Common myeloid progenitor, CD34-positive (primary cell): ENCODE measurements around the gene BLVRA.

ENCODE experiments used
- CTCF ChIA-PET: fragments of 350-600 bp; sonication (Branson Sonifier 250); formaldehyde crosslinking; loops from one replicate; lab custom pipeline; 2021; ENCODE audit warnings: antibody characterized with exemption; lab: Charles Lee
- POLR2A ChIA-PET: fragments of 350-600 bp; sonication (Branson Sonifier 250); formaldehyde crosslinking; loops from one replicate; lab custom pipeline; 2021; ENCODE audit warnings: antibody characterized with exemption; lab: Charles Lee
- DNase-seq, 3 donors: peaks; one replicate each; pipeline versions ENCODE4 v3.0.0 to v3.0.0-alpha.2; 2013
- H3K27ac ChIP-seq, 2 experiments: 1 replicate in 1 of 2; 2 replicates in 1 of 2; pipeline ENCODE4 v1.7.0; 2013; ENCODE audit warnings: inconsistent platforms in 2 of 2, low read length in 2 of 2, mild to moderate bottlenecking in 2 of 2, low read depth in 1 of 2, moderate library complexity in 1 of 2; ENCODE audit not compliant: severe bottlenecking in 2 of 2, insufficient read depth in 1 of 2, poor library complexity in 1 of 2
- H3K27me3 ChIP-seq, 5 experiments: replicated peaks in 2 of 5; 1 replicate in 3 of 5; 2 replicates in 2 of 5; pipeline versions ENCODE4 v1.6.1 to v1.7.0; 2013; ENCODE audit warnings: low read length in 4 of 5, mild to moderate bottlenecking in 2 of 5, moderate library complexity in 2 of 5, inconsistent platforms in 1 of 5; ENCODE audit not compliant: insufficient read depth in 5 of 5, control insufficient read depth in 4 of 5
- H3K36me3 ChIP-seq, 4 experiments: 1 replicate in 2 of 4; 2 replicates in 2 of 4; pipeline versions ENCODE4 v1.6.1 to v1.7.0; 2013; ENCODE audit warnings: low read length in 3 of 4, control low read depth in 1 of 4, mild to moderate bottlenecking in 1 of 4; ENCODE audit not compliant: control insufficient read depth in 4 of 4, insufficient read depth in 4 of 4
- H3K4me1 ChIP-seq, 4 experiments: 1 replicate in 3 of 4; 2 replicates in 1 of 4; pipeline versions ENCODE4 v1.6.1 to v1.7.1; 2013; ENCODE audit warnings: low read length in 3 of 4, mild to moderate bottlenecking in 3 of 4, control low read depth in 1 of 4, inconsistent platforms in 1 of 4, moderate library complexity in 1 of 4; ENCODE audit not compliant: control insufficient read depth in 4 of 4, insufficient read depth in 4 of 4; ENCODE audit errors: control extremely low read depth in 1 of 4
- H3K4me3 ChIP-seq, 7 experiments: 1 replicate in 4 of 7; 2 replicates in 3 of 7; pipeline versions ENCODE4 v1.5.1 to v1.7.0; 2013; ENCODE audit warnings: mild to moderate bottlenecking in 7 of 7, low read length in 6 of 7, moderate library complexity in 6 of 7, inconsistent platforms in 2 of 7, low read depth in 2 of 7, control low read depth in 1 of 7; ENCODE audit not compliant: insufficient read depth in 4 of 7, control insufficient read depth in 1 of 7; ENCODE audit errors: extremely low read depth in 1 of 7
- H3K9me3 ChIP-seq, 5 experiments: 1 replicate in 4 of 5; 2 replicates in 1 of 5; pipeline versions ENCODE4 v1.6.1 to v1.7.1; 2013; ENCODE audit warnings: low read length in 4 of 5, mild to moderate bottlenecking in 2 of 5, inconsistent platforms in 1 of 5, low read depth in 1 of 5, moderate library complexity in 1 of 5; ENCODE audit not compliant: control insufficient read depth in 4 of 5, insufficient read depth in 2 of 5; ENCODE audit errors: control extremely low read depth in 1 of 5
- WGBS: methylation state at CpG from one replicate; pipeline ENCODE4 v1.1.5; 2013; ENCODE audit not compliant: insufficient coverage; 5-methylcytosine and 5-hydroxymethylcytosine counted together

Gene BLVRA

DNA sequence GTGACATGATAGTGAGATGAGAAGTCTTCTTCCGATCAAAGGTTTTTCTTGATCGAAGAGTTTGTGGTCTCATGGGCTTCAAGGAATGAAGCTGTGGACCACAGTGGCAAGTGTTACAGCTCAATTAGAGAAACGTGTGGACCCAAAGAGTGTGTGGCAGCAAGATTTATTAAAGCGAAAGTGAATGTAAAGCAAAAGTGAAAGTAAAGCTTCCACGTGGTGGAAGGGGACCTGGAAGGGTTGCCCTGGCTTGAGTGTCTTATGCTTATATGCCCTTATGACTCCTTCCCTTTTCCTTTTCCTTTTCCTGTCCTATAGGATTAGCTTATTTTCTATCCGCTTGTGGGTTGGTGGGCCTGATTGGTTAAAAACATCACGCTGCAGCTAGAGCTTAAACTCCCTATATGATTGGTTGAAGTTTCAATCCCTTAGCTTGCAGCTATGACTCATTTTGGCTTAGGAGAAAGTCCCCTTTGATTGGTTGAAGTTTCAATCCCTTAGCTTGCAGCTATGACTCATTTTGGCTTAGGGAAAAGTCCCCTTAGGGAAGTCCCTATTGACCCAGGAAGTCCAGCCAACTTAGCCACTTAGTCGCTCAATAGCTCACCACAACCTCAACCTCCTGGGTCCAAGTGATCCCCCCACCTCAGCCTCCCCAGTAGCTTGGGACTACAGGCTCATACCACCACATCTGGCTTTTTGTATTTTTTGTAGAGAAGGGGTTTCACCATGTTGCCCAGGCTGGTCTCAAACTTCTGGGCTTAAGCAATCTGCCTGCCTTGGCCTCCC, 76.2 kb downstream of the BLVRA start:
- H3K27me3 ChIP-seq: peaks cover 0 to 2% (median 0%) of the 10 kb centered on the region in 5 experiments
- ChIA-PET CTCF (interaction anchor here (1.0 to 1.7 kb wide), 6 partner anchors 9 to 135 kb away, joined by 3 to 5 read pairs (median 3); no protein-coding TSS in a partner anchor), POLR2A (no interaction called here)
- H3K9me3 ChIP-seq: peaks cover 0 to 6% (median 0%) of the 10 kb centered on the region in 5 experiments
- DNase-seq: peak; percentile 58 to 85 (median 82)
- peaks cover 0 to 7% (median 2%) of the 10 kb centered on the region in 4 experiments for H3K4me1 ChIP-seq
- H3K4me3 ChIP-seq: peak overlapping the region in 6 of 7 experiments; percentile 10 to 61 (median 35)
- WGBS: 70% methylated on average over 4 of the region's 8 CpGs
- no peak overlapping the region for H3K27ac ChIP-seq
- no peaks in the 10 kb centered on the region for H3K36me3 ChIP-seq

DNA sequence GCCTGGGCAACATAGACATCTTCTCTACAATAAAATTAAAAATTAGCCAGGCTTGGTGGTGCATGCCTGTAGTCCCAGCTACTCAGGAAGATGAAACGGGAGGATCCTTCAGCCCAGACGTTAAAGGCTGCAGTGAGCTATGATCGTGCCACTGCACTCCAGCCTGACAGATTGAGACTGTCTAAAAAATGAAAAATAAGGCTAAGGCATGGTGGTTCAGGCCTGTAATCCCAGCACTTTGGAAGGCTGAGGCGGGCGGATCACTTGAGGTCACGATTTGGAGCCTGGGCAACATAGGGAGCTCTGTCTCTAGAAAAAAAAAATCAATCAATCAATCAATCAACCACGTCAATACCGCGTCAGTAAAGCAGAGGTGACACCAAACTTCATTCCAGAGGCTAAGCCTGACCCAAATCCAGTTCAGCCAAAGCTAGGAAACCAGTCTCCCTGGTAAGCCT, 79.8 kb downstream of the BLVRA start:
- Histone ChIP-seq H3K27me3 (peaks cover 0 to 2% (median 0%) of the 10 kb centered on the region in 5 experiments), H3K36me3 (no peaks in the 10 kb centered on the region), H3K4me3 (peak overlapping the region in 3 of 7 experiments; percentile 38 to 70 (median 65)), H3K27ac (no peak overlapping the region), H3K9me3 (no peaks in the 10 kb centered on the region), H3K4me1 (peaks cover 0 to 7% (median 2%) of the 10 kb centered on the region in 4 experiments)
- CTCF ChIA-PET: interaction anchor here (0.7 to 2.5 kb wide), 17 partner anchors 9 to 896 kb away, joined by 3 to 11 read pairs (median 4); partner anchors contain the start of gene STK17A
- POLR2A ChIA-PET: interaction anchor here (1.0 kb wide), 1 partner anchor 111 kb away, joined by 3 read pairs; no protein-coding TSS in a partner anchor
- no peak for DNase-seq
- WGBS: 76% methylated on average over 6 of the region's 9 CpGs

DNA sequence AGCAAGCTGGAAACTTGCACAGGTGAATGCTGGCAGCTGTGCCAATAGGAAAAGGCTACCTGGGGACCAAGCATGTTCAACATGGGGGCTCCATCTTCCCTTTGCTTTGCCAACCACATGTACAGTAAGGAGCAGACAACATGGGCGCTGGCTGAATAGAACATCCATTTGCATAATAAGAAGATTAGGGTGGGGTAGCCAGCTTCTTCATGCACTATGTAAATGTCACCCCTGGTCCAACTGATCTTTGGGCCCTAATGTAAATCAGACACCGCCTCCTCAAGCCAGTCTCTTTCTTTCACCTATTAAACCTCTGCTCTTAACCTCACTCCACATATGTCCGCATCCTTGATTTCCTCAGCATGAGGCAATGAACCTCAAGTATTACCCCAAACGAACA, 84.8 kb downstream of the BLVRA start:
- no peak for DNase-seq
- peaks cover 0 to 3% (median 0%) of the 10 kb centered on the region in 5 experiments for H3K27me3 ChIP-seq
- ChIA-PET POLR2A (no interaction called here), CTCF (interaction anchor here (1.5 to 1.6 kb wide), 2 partner anchors 9 to 122 kb away, joined by 4 to 5 read pairs; no protein-coding TSS in a partner anchor)
- peaks cover 0 to 4% (median 2%) of the 10 kb centered on the region in 4 experiments for H3K4me1 ChIP-seq
- 100% methylated on average over 4 of the region's 4 CpGs for WGBS
- H3K36me3 ChIP-seq: no peaks in the 10 kb centered on the region
- H3K4me3 ChIP-seq: no peak overlapping the region
- H3K9me3 ChIP-seq: no peaks in the 10 kb centered on the region
- no peak overlapping the region for H3K27ac ChIP-seq

DNA sequence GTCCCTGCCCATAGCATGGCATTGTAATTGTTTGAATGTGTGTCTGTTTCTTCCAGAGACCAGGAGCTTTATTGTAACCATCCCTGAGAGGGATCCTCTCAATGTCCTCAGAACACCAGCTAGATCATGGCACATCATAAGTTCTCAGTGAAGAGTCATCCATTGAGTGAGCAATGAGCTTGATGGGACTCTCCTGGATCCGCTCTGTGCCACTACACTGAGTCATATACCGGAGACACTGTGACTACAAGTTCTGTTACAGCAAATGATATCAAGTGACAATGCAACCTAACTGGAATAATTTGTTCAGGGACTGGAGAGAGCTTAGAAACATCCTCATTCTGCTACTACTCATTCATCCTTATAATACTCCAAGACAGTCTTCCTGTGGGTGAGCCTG, 85.8 kb downstream of the BLVRA start:
- DNase-seq: no peak
- H3K27me3 ChIP-seq: peaks cover 0 to 3% (median 2%) of the 10 kb centered on the region in 5 experiments
- H3K9me3 ChIP-seq: no peaks in the 10 kb centered on the region
- no peak overlapping the region for H3K27ac ChIP-seq
- ChIA-PET CTCF (interaction anchor here (1.2 to 1.6 kb wide), 3 partner anchors 9 to 262 kb away, joined by 3 to 6 read pairs (median 5); no protein-coding TSS in a partner anchor), POLR2A (no interaction called here)
- no peaks in the 10 kb centered on the region for H3K4me1 ChIP-seq
- no peak overlapping the region for H3K4me3 ChIP-seq
- no peaks in the 10 kb centered on the region for H3K36me3 ChIP-seq
- WGBS: 100% methylated on average over 2 of the region's 2 CpGs

DNA sequence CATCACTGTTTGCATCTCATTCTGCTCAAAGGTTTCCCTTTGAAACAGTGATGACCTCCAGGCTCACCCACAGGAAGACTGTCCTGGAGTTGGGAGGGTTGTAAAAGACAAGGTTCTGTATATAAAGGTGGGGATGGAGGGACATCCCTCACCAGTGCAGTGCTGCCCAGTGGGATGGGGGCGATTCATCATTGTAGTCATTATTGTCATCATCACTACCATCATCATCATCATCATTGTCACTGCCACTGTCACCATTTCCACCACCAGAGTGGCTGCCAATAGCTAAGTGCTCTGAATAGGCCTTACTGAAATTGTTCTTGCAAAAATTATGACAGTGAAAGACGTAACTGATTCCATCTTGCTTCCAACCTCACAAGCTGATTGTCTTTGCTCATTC, 86.2 kb downstream of the BLVRA start:
- ChIA-PET POLR2A (no interaction called here), CTCF (interaction anchor here (1.2 to 1.6 kb wide), 3 partner anchors 9 to 262 kb away, joined by 3 to 6 read pairs (median 5); no protein-coding TSS in a partner anchor)
- 100% methylated on average over 2 of the region's 2 CpGs for WGBS
- Histone ChIP-seq H3K36me3 (no peaks in the 10 kb centered on the region), H3K4me1 (no peaks in the 10 kb centered on the region), H3K27me3 (peaks cover 0 to 3% (median 2%) of the 10 kb centered on the region in 5 experiments), H3K27ac (no peak overlapping the region), H3K9me3 (no peaks in the 10 kb centered on the region), H3K4me3 (no peak overlapping the region)
- DNase-seq: no peak

DNA sequence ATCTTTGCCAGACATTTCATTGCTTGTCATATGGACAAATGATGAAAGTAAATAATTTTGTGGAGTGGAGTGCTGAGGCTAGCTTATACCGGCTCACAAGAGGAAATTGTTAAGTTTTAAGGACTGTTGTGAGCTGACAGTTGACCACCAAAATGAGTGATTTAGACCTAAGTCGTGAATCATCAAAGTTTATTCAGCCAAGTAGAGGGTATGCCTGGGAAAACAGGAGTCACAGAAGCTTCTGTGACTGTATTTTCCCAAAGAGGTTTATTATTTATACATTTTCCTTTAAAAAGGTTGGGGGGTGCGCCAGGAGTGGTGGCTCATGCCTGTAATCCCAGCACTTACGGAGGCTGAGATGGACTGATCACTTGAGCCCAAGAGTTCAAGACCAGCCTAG, 89.0 kb downstream of the BLVRA start:
- WGBS: 11% methylated on average over 1 of the region's 4 CpGs
- Histone ChIP-seq H3K4me3 (no peak overlapping the region), H3K36me3 (no peaks in the 10 kb centered on the region), H3K9me3 (peaks cover 0 to 4% (median 3%) of the 10 kb centered on the region in 5 experiments), H3K27ac (no peak overlapping the region), H3K4me1 (peaks cover 0 to 7% (median 6%) of the 10 kb centered on the region in 4 experiments), H3K27me3 (peaks cover 0 to 12% (median 10%) of the 10 kb centered on the region in 5 experiments)
- CTCF ChIA-PET: interaction anchor here (0.7 to 1.6 kb wide), 4 partner anchors 14 to 96 kb away, joined by 3 to 5 read pairs (median 3); no protein-coding TSS in a partner anchor
- peak in 2 of 3 donors; percentile 26 to 38 for DNase-seq
- POLR2A ChIA-PET: no interaction called here
